NCI-H748 (cell line): ENCODE measurements around the gene ANKRD7.
A peak's percentile ranks its signal among the peaks of the same experiment; 100 is the strongest.

Experiments
- DNase-seq: peaks from one replicate; lab custom pipeline; 2025; ENCODE audit not compliant: unreplicated experiment; lab: John Stamatoyannopoulos, UW

Gene ANKRD7, protein sequence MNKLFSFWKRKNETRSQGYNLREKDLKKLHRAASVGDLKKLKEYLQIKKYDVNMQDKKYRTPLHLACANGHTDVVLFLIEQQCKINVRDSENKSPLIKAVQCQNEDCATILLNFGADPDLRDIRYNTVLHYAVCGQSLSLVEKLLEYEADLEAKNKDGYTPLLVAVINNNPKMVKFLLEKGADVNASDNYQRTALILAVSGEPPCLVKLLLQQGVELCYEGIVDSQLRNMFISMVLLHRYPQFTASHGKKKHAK

GRCh38 chr7:118224521-118224920 lies at the start of gene ANKRD7:
ANKRD7 (plus strand) TSS chr7:118224704; CDS start chr7:118224831, 127 bp downstream.
- no peak for DNase-seq

DNA sequence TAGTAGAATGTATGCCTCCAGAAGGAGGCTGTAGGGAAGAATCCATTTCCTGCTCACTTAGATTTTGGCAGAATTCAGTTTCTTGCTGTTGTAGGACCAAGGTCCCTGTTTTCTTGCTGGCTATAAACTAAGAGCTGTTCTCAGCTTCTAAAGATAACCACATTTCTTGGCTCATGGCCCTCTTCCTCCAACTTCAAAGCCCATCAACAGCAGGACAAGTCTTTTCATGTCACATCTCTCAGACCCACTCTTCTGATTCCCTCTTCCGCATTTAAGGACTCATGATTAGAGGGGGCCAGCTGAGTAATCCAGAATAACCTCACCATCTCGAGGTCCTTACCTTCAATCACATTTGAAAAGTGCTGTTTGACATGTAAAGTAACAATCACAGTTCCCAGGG lies 48.8 kb upstream of the ANKRD7 start:
- DNase-seq: no peak

- DNase-seq: no peak
Observed at GRCh38 chr7:118179191-118179590, 45.3 kb upstream of the ANKRD7 start.

GRCh38 chr7:118182593-118183427 lies 41.7 kb upstream of the ANKRD7 start:
- DNase-seq: peak; percentile 35

GRCh38 chr7:118183428-118183785 lies 41.1 kb upstream of the ANKRD7 start:
- no peak for DNase-seq

DNA sequence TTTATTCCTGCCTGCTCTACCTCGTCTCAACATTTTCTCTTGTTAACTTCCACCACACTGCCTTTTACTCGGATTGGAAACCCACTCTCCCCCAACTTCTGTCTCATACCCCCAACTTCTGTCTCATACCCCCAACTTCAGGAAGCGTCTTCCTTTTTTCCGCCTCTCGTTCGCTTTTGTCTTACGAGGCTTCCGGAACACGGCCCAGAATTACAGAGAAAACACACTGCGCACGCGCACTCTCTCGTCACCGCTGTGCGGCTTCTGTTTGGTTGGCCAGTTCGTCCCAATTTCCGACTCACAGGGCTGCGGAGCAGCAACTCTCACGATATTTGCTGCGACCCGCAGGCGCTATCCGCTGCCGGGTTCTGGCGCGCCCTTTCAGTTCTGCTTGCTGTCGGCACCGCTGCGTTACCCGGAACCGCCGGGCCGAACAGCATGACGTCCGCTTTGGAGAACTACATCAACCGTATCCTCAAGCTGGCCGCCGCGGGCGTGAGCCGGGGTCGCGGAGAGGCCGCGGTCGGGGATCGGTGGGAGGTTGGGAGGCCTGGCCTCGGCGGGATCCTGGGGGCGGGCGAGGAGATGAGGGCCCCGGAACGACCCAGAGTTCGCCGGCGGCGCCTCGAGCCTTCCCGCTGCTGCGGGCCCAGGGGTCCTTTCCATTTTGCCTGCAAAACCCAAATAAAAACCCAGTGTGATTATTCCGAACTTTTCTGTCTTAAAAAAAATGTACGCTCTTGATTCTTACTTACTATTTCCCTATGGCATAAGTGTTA lies 40.5 kb upstream of the ANKRD7 start, which contains the start of gene LSM8:
LSM8 (plus strand) TSS at position 379 of the 779 bp plus-strand sequence; CDS start at position 439, 60 bp downstream.
- DNase-seq: peak; percentile 98

DNA sequence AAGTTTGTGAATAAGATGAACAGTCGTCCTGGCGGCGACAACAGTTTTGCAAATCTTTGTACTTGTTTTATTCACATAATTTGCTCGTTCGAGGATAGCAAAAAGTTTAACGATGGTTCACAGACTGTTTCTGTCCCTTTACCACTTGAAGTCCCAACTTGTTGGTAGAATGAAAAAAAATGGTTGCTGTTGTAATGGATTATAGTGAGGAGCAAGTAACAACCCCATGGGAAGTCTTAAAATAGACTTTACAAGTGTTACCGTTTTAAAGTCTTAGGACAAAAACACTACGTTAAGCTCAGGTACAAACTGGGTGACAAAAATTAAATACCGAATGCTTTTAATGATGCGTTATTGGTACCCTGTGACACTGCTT lies 40.0 kb upstream of the ANKRD7 start:
- no peak for DNase-seq

DNA sequence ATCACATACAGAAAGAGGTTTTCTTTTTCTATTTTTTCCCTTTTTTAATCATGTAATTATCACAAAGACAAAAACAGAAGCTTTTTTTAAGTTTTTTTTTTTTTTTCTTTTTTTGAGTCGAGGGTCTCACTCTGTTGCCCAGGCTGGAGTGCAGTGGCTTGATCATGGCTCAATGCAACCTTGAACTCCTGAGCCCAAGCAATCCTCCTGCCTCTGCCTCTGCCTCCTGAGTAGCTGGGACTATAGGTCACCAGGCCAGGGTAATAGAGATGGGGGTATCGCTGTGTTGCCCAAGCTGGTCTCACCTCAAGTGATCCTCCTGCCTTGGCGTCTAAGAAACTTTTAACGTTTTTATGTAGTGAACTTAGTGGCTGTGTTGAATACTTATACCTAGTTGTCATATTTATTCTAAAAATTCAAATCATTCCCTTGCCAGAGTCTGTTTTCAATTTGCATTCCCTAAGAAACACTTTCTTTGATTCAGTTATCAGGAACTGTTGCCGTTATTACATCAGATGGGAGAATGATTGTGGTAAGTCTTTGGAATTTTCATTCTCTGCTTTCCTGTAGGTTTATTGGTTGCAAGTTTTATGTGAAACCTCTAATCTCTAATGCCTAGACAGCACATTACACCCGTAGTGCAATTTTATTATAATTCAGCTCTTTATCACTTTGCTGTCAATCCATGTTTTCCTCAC lies 39.2 kb upstream of the ANKRD7 start:
- DNase-seq: no peak

DNA sequence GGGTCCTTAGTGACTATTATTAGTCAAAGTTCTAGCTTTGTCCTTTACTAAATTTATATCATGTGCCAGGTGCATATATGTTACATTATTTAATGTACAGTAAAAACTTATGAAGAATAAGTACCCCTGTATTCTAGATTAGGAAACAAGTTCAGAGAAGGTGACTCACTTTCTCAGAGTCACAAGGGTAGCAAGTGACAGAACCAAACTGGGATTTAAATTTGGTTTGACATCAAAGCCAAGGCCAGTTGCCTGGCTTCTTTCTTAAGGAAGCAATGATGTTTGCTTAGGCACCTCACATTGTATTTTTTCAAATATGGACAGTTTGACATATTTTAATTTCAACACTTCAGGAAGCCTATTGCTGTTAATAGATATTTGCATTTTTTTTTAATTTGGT lies 38.0 kb upstream of the ANKRD7 start:
- DNase-seq: no peak

DNA sequence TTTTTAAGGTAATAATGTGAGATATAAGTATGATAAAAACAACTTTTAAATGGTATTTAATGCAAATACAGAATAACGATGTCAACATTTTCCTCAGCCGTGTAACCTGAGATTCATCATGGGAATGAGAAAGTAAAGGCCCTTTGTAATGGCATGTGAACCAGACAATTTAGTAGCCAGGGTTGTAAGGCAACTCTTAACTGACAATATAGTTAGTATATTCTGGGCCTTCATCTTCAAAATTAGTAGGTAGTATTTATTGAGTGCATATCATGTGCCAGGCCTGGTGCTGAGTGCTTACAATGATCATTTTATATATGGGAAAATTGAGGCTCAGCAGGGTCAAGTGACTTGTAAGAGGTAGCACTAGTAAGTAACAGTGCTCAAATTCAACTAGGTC lies 29.9 kb upstream of the ANKRD7 start:
- DNase-seq: no peak

- DNase-seq: peak; percentile 72
Observed at GRCh38 chr7:118195837-118196474, 28.5 kb upstream of the ANKRD7 start.

- DNase-seq: no peak
Observed at GRCh38 chr7:118202061-118202460, 22.4 kb upstream of the ANKRD7 start.

DNA sequence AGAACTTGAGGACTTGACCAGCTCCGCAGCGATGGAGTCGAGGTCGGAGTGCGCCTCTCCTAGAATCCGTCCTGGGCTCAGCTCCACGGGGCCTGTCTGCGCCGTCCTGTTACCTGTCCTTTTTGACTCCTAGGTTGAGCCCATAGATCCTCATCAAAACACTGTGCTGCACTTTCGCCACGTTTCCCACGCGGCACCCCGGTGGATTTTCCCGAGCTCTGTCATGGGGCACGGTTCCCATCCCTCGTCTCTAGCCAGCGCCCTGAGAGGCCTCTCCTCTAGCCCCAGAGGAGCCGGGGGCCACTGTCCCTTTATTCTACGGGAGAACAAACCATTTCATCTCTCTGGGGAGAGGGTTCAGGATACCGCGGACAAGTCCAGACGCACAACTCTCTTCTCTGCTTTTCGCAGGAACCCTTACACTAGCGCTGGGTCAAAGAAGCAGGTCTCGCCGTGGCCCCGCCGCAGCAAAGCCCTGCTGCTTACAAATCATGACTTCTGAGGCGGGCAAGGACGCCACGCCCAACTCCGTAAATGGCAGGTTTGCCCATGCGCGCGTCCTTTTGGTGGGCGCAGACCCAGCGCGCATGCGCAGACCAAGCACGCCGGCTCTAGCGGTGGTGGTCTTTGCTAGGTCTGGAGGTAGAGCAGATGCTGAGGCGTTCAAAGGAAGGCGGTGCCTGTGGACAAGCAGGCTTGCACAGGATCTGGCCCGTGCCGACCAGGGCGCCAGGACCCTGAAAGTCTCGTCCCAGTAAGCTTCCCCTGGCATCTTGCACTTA lies 10.3 kb upstream of the ANKRD7 start:
- peak; percentile 94 for DNase-seq

DNA sequence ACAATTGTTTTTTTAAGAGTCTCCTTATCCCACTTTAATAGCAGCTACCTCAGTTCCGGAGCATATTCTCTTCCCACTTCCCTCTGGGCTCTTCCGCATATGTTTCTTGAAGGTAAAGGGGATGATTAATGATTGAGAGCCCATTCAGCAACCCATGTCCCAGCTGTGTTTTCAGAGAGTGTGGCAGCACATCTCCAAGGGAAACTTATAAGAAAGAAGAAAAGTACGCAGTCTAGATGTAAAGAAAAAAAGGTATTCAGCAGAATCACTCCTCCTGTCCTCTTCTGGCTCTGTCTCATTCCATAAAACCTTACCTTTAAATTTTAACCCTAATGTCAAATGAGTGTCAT lies 9.7 kb upstream of the ANKRD7 start:
- no peak for DNase-seq

- no peak for DNase-seq
Observed at GRCh38 chr7:118217210-118217619, 7.3 kb upstream of the ANKRD7 start.

DNA sequence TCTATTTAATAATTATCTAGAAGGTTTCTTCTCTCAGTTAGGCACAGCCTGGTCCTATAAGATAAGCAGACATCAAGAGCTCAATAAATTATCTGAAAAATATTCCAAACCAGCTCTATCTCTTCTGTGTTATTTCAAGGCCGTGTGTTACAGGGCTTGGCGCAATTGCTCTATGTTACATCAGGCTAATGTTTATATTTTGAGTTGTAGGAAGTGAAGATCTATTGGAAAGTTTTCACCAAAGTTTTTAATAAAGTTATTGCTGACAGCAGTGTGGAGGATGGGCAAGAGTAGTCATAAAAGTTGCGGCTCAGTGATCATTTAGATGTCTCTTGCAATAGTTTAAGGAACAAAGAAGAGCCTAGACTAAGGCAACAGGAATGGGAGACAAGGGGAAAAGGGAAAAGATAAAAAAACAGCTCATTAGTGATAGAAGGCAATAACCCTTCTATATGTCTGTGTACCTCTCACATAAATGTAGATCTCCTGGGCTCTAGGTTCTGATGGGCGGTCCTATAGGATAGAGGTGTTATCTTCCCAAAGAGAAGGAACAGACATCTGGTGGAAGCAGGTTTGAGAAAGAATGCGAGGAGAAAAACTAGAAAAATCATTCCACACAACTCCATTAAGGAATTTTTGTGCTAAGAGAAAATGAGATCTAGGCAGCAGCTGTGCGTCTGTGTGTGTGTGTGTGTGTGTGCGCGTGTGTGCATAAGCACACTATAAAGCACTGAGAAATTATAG lies 5.9 kb upstream of the ANKRD7 start:
- no peak for DNase-seq

GRCh38 chr7:118219157-118219512 lies 5.4 kb upstream of the ANKRD7 start:
- DNase-seq: no peak

- DNase-seq: no peak
Observed at GRCh38 chr7:118220583-118220982, 3.9 kb upstream of the ANKRD7 start.

- no peak for DNase-seq
Observed at GRCh38 chr7:118222591-118222990, 1.9 kb upstream of the ANKRD7 start.
